ENCODE data around the gene EFNA2.

DNA sequence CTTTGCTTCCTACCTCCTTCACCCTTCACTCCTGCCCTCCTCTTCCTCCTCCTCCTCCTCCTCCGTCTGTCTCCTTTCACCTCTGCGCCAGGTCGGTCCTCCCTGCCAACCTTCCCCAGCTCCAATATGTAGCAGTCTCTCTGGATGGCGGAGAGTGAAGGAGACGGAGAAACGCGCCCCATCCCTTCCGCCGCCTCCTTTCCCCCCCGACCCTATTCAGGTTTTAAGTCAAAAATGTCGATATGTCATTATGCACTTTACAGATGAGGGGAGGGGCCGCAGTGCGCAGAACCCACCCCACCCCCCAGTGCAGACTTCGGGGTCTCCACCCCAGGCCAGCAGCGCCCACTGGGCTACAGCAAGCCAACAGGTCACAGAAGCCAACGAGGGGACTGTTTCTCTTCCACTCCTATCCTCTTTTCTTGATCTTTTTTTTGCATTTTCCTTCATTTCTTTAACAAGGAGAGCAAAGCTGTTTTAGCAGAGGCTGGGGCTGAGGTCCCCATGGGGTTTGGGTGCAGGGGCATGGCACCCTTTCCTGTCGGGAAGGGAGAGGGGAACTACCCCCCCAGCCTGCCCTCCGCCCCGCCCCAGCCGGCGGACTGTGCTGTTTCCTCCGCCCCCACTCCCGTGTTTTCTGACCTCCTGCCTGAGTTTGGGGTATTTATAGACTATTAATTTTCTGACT is 28.1 kb upstream of the EFNA2 start:
- TF ChIP-seq CREB5 (CRISPR knock-in tag; IDR thresholded peaks at IDR 0.05; ENCODE audit: low read depth) (no peak), ZNF8 (CRISPR knock-in tag; IDR thresholded peaks at IDR 0.05) (no peak), POU6F1 (CRISPR knock-in tag; IDR thresholded peaks at IDR 0.05; ENCODE audit: borderline replicate concordance, low read depth) (no peak), ZFP3 (CRISPR knock-in tag; IDR thresholded peaks at IDR 0.05) (no peak)
